ENCODE data around the gene NUP93.

NUP93 gene

DNA sequence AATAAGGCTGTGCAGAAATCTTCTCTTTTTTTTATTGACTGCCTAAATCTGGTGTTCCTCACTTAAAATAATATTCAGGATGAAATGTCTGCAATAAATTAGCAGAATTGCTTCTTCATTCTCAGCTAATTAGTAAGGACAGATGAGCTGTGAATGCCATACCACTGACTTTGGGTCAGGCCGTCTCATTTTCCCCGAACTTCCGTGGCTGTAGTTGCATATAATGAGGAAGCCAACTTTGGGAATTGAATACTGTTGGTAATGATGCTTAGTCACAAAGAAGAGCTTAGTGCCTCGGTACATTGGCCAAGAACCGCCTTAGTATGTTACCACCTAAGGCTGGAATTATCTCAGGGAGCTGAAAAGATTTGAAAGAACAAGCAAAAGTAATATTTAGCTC is 47.6 kb downstream of the NUP93 start:
- H3K27me3 ChIP-seq (ENCODE audit: insufficient read depth, low read length), result no peaks in the 10 kb centered on the region
- no peaks in the 10 kb centered on the region for H3K36me3 ChIP-seq (ENCODE audit: insufficient read depth, low read length)
- H3K4me1 ChIP-seq (ENCODE audit: control insufficient read depth, insufficient read depth, low read length, unreplicated experiment), result peaks cover 6% of the 10 kb centered on the region
- H3K4me3 ChIP-seq (ENCODE audit: low read depth, low read length), result no peak overlapping the region
- H3K27ac ChIP-seq (ENCODE audit: low read depth, low read length), result no peak overlapping the region
- no peak overlapping the region for H2AFZ ChIP-seq (ENCODE audit: low read length, unreplicated experiment)
- H3K79me2 ChIP-seq (ENCODE audit: control insufficient read depth, insufficient read depth, low read length, unreplicated experiment), result peaks cover 25% of the 10 kb centered on the region

DNA sequence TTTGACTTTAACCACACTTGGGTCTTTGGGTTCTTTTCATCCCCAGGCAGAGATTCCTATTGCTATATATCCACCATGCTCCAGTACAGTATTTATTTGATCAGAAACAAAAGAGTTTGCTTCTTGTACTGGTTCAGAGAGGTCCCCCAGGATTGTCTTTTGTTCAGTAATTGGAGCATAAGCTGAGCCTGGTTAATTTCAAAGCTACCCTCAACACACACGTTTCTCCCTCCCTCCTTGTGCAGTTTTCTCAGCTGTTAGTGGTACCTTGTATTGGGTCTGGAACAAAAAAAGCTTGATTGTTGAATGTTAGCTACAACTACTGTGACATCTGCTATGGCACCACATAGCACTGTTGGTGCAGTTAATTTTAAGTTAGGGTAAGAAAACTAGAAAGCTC is 50.0 kb downstream of the NUP93 start:
- H3K4me3 ChIP-seq (ENCODE audit: low read depth, low read length), result no peak overlapping the region
- H3K36me3 ChIP-seq (ENCODE audit: insufficient read depth, low read length), result no peaks in the 10 kb centered on the region
- H3K27ac ChIP-seq (ENCODE audit: low read depth, low read length), result no peak overlapping the region
- peaks cover 19% of the 10 kb centered on the region for H3K79me2 ChIP-seq (ENCODE audit: control insufficient read depth, insufficient read depth, low read length, unreplicated experiment)
- peaks cover 6% of the 10 kb centered on the region for H3K4me1 ChIP-seq (ENCODE audit: control insufficient read depth, insufficient read depth, low read length, unreplicated experiment)
- no peaks in the 10 kb centered on the region for H3K27me3 ChIP-seq (ENCODE audit: insufficient read depth, low read length)
- no peak overlapping the region for H2AFZ ChIP-seq (ENCODE audit: low read length, unreplicated experiment)

DNA sequence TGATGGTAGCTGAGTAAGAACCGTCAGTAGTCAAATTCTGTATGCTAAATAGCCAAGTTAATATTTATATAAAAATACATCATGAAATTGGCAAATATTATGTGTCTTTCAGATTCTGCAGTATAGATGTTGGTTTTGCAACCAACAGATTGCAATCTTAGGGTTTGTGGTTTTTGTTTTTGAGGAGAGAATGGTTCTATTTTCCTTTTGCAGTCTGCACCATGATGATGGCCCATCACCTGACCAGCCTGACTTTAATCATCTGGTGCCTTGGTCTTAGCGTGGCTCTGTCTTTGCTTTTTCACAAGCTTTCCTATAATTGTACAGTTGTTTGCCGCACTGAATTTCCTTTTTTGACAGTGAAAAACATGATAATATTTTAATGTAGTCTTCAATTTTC is 50.7 kb downstream of the NUP93 start:
- peaks cover 6% of the 10 kb centered on the region for H3K4me1 ChIP-seq (ENCODE audit: control insufficient read depth, insufficient read depth, low read length, unreplicated experiment)
- H3K79me2 ChIP-seq (ENCODE audit: control insufficient read depth, insufficient read depth, low read length, unreplicated experiment), result peaks cover 22% of the 10 kb centered on the region

DNA sequence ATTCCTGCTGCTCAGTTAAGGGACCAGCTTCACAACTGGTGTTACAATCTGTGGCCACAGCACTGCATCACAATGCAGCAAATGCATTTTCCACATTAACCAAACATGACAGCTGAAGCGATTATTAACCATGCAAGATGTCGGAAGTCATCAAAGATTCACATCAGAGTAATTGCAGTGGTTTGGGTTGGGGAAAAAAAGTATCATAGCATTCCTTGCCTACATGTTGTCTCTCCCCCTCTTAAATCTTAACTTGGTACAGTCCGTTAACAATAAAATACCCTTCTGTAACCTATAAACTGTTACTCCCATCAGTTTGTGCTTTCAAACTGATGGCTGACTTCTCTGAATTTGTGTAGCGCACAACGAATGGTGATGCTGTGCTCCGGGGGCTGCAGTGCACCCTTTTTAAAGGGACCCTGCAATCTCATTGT is 51.6 kb downstream of the NUP93 start:
- H3K4me1 ChIP-seq (ENCODE audit: control insufficient read depth, insufficient read depth, low read length, unreplicated experiment), result peaks cover 6% of the 10 kb centered on the region

More for the DNA sequence above, 50.7 kb downstream of the NUP93 start:
- no peaks in the 10 kb centered on the region for H3K36me3 ChIP-seq (ENCODE audit: insufficient read depth, low read length)
- H3K27ac ChIP-seq (ENCODE audit: low read depth, low read length), result no peak overlapping the region
- H2AFZ ChIP-seq (ENCODE audit: low read length, unreplicated experiment), result no peak overlapping the region
- H3K4me3 ChIP-seq (ENCODE audit: low read depth, low read length), result no peak overlapping the region
- H3K27me3 ChIP-seq (ENCODE audit: insufficient read depth, low read length), result no peaks in the 10 kb centered on the region

DNA sequence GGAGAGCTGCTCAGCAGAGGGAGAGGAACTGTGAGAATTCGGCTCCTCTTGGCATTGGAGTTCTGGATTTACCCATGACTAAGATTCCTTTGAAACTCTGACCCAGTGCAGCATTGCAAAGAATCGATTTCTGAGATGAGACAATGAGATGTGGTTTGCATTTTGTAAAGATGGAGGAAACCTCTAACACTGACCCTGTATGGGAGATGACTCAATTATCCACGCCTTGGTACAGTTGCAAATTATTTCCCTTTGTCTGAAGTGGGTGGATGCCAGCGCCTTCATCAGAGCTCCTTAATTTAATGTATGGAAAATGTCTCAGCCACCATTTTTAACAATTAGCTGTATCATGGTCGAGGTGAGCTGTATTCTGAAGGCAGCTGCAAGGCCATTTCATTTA is 53.4 kb downstream of the NUP93 start:
- Histone ChIP-seq H3K79me2 (ENCODE audit: control insufficient read depth, insufficient read depth, low read length, unreplicated experiment) (peaks cover 20% of the 10 kb centered on the region), H3K4me3 (ENCODE audit: low read depth, low read length) (no peak overlapping the region), H3K27ac (ENCODE audit: low read depth, low read length) (no peak overlapping the region), H3K4me1 (ENCODE audit: control insufficient read depth, insufficient read depth, low read length, unreplicated experiment) (peaks cover 6% of the 10 kb centered on the region), H3K36me3 (ENCODE audit: insufficient read depth, low read length) (no peaks in the 10 kb centered on the region), H2AFZ (ENCODE audit: low read length, unreplicated experiment) (no peak overlapping the region), H3K27me3 (ENCODE audit: insufficient read depth, low read length) (no peaks in the 10 kb centered on the region)

More for the DNA sequence above, 51.6 kb downstream of the NUP93 start:
- Histone ChIP-seq H3K27ac (ENCODE audit: low read depth, low read length) (no peak overlapping the region), H3K79me2 (ENCODE audit: control insufficient read depth, insufficient read depth, low read length, unreplicated experiment) (peaks cover 22% of the 10 kb centered on the region), H2AFZ (ENCODE audit: low read length, unreplicated experiment) (no peak overlapping the region), H3K36me3 (ENCODE audit: insufficient read depth, low read length) (no peaks in the 10 kb centered on the region), H3K4me3 (ENCODE audit: low read depth, low read length) (no peak overlapping the region), H3K27me3 (ENCODE audit: insufficient read depth, low read length) (no peaks in the 10 kb centered on the region)

DNA sequence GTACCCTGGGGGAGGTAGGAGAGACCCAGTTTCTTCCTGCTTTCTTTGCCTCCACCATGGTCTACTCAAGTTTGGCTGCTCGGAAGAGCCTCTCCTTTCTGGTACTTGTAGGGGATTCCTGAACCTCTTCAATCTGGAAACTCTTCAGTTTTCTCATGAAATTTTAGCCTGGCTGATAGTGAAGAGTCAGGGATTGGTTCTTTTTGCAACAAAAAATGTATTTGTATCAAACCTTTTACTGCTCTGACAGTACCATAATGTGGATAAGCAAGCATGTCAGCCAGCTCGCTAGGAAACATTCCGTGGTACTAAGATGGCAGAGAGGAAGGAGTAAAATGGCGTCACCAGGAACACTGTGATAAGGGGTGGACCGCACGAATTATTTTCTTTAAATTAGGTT is 55.4 kb downstream of the NUP93 start:
- Histone ChIP-seq H3K27ac (ENCODE audit: low read depth, low read length) (no peak overlapping the region), H3K36me3 (ENCODE audit: insufficient read depth, low read length) (no peaks in the 10 kb centered on the region), H3K79me2 (ENCODE audit: control insufficient read depth, insufficient read depth, low read length, unreplicated experiment) (peaks cover 16% of the 10 kb centered on the region), H2AFZ (ENCODE audit: low read length, unreplicated experiment) (no peak overlapping the region), H3K4me3 (ENCODE audit: low read depth, low read length) (no peak overlapping the region), H3K27me3 (ENCODE audit: insufficient read depth, low read length) (no peaks in the 10 kb centered on the region), H3K4me1 (ENCODE audit: control insufficient read depth, insufficient read depth, low read length, unreplicated experiment) (no peaks in the 10 kb centered on the region)

DNA sequence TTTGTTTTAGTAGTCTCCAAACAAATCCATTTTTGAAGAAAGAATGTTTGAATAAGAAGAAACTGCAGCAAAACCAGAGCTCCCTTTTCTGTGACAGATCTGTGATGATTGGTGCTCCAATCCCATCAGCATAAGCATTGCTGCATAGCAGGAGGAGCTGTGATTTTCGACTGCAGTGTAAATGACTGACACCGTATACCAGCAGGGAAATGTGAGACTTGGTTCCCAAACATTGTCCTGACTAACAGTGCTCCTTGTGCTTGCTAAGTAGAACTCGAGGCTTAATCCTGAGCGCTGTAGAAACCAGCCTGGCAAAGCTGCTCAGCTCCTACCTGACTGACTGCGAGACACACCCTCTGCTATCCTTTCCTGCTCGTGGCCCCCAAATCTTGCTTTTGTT is 57.2 kb downstream of the NUP93 start:
- H3K27ac ChIP-seq (ENCODE audit: low read depth, low read length), result no peak overlapping the region
- no peaks in the 10 kb centered on the region for H3K36me3 ChIP-seq (ENCODE audit: insufficient read depth, low read length)
- no peak overlapping the region for H3K4me3 ChIP-seq (ENCODE audit: low read depth, low read length)
- H3K27me3 ChIP-seq (ENCODE audit: insufficient read depth, low read length), result no peaks in the 10 kb centered on the region
- no peak overlapping the region for H2AFZ ChIP-seq (ENCODE audit: low read length, unreplicated experiment)
- peaks cover 3% of the 10 kb centered on the region for H3K4me1 ChIP-seq (ENCODE audit: control insufficient read depth, insufficient read depth, low read length, unreplicated experiment)
- H3K79me2 ChIP-seq (ENCODE audit: control insufficient read depth, insufficient read depth, low read length, unreplicated experiment), result peaks cover 6% of the 10 kb centered on the region

DNA sequence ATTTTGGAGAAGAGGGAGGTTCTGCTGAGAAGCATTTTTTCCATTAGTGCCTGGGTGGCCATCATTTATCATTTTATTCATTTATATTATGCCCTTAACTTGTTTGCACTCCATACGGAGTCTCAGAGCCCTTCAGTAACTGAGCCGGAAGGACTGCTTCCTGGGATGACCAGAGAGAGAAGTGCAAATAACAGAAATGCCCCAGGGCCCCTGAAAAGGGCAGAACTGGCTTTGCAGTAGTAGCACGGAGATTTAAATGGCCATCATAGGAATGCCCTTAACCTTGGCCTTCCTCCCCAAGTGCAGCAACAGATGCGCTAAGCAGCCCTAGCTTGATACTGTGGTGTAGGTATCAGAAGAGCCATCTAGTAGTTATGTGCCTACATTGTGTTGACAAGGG is 58.5 kb downstream of the NUP93 start:
- peaks cover 3% of the 10 kb centered on the region for H3K4me1 ChIP-seq (ENCODE audit: control insufficient read depth, insufficient read depth, low read length, unreplicated experiment)
- H3K4me3 ChIP-seq (ENCODE audit: low read depth, low read length), result no peak overlapping the region
- no peaks in the 10 kb centered on the region for H3K27me3 ChIP-seq (ENCODE audit: insufficient read depth, low read length)
- no peak overlapping the region for H3K27ac ChIP-seq (ENCODE audit: low read depth, low read length)
- H2AFZ ChIP-seq (ENCODE audit: low read length, unreplicated experiment), result no peak overlapping the region
- peaks cover 3% of the 10 kb centered on the region for H3K79me2 ChIP-seq (ENCODE audit: control insufficient read depth, insufficient read depth, low read length, unreplicated experiment)
- no peaks in the 10 kb centered on the region for H3K36me3 ChIP-seq (ENCODE audit: insufficient read depth, low read length)

DNA sequence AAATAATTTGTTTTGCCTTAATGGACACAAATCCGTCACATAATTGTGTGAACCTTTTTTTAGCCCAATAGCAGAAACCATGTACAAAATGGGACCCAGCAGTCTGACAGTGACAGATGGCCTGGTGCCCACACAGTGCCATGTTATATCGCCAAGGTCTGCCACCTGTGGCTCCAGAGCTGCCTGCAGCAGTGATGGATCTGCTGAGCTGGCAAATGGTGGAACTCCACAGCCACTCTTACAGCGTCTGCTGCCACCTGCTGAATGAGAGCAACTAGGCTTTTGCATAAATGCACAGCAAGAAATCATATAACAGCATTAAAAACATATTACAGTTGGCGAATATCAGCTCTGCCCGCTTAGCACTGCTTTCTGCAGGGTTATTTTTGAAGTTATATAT is 59.4 kb downstream of the NUP93 start:
- Histone ChIP-seq H3K27me3 (ENCODE audit: insufficient read depth, low read length) (no peaks in the 10 kb centered on the region), H2AFZ (ENCODE audit: low read length, unreplicated experiment) (no peak overlapping the region), H3K79me2 (ENCODE audit: control insufficient read depth, insufficient read depth, low read length, unreplicated experiment) (peaks cover 3% of the 10 kb centered on the region), H3K36me3 (ENCODE audit: insufficient read depth, low read length) (no peaks in the 10 kb centered on the region), H3K27ac (ENCODE audit: low read depth, low read length) (no peak overlapping the region), H3K4me3 (ENCODE audit: low read depth, low read length) (no peak overlapping the region), H3K4me1 (ENCODE audit: control insufficient read depth, insufficient read depth, low read length, unreplicated experiment) (peaks cover 3% of the 10 kb centered on the region)

DNA sequence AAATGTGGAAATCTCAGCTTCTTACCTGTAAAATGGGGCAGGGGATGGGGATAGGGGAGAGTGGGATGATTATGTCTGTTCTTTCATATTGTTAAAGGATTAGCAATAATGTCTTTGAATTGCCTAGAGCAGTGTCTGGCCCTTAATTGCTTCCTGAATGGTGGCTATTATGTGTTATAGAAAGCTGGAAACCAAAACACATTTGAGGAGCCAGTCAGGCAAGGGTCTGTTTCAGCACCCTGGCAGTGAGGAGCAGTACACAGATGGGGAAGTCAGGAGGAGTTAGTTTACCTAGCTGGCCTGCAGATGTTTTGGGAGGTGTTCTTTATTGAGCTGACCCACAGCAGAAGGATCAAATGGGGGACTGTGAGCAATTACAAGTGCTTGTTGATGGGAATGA is 63.0 kb downstream of the NUP93 start:
- Histone ChIP-seq H3K4me3 (ENCODE audit: low read depth, low read length) (no peak overlapping the region), H3K79me2 (ENCODE audit: control insufficient read depth, insufficient read depth, low read length, unreplicated experiment) (no peaks in the 10 kb centered on the region), H3K27ac (ENCODE audit: low read depth, low read length) (no peak overlapping the region), H3K4me1 (ENCODE audit: control insufficient read depth, insufficient read depth, low read length, unreplicated experiment) (peaks cover 6% of the 10 kb centered on the region), H3K27me3 (ENCODE audit: insufficient read depth, low read length) (no peaks in the 10 kb centered on the region), H3K36me3 (ENCODE audit: insufficient read depth, low read length) (no peaks in the 10 kb centered on the region), H2AFZ (ENCODE audit: low read length, unreplicated experiment) (no peak overlapping the region)

DNA sequence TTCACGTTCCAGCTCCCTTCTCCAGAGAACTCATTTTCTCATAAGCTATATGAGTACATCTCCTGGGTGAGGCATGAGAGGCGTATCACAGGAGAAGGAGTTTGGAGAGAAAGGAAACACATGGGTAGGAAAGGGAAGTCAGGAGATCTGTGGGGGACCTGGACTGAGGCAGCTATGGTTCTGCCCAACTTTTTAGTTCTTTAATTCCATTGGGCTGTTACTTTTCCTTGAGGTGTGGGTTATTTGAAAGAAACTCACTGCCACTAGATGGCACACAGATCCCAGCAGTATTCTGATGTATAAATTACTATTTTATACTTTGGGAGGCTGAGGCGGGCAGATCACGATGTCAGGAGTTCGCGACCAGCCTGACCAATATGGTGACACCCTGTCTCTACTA is 63.6 kb downstream of the NUP93 start:
- Histone ChIP-seq H3K27ac (ENCODE audit: low read depth, low read length) (no peak overlapping the region), H3K27me3 (ENCODE audit: insufficient read depth, low read length) (no peaks in the 10 kb centered on the region), H2AFZ (ENCODE audit: low read length, unreplicated experiment) (no peak overlapping the region), H3K4me1 (ENCODE audit: control insufficient read depth, insufficient read depth, low read length, unreplicated experiment) (peaks cover 6% of the 10 kb centered on the region), H3K79me2 (ENCODE audit: control insufficient read depth, insufficient read depth, low read length, unreplicated experiment) (no peaks in the 10 kb centered on the region), H3K36me3 (ENCODE audit: insufficient read depth, low read length) (no peaks in the 10 kb centered on the region), H3K4me3 (ENCODE audit: low read depth, low read length) (no peak overlapping the region)

All from ACC112 (cell line).